Measurements from ENCODE around the gene MTFP1.
A peak's percentile ranks its signal among the peaks of the same experiment; 100 is the strongest.

The MTFP1 gene

GRCh38 chr22:30393322-30393680 is 32.3 kb upstream of the MTFP1 start:
- no peaks in the 10 kb centered on the region for H3F3A ChIP-seq (ENCODE audit: insufficient read depth)
- H3K27ac ChIP-seq (ENCODE audit: low read depth, low read length), result no peak overlapping the region
- H3K27me3 ChIP-seq (ENCODE audit: low read length), result no peaks in the 10 kb centered on the region
- TF ChIP-seq EZH2phosphoT487 (conservative IDR thresholded peaks at IDR 0.05; ENCODE audit: low read length) (no peak), CTCF (IDR thresholded peaks at IDR 0.05; ENCODE audit: insufficient read depth, low read length, poor library complexity, severe bottlenecking) (no peak)
- peak overlapping the region; percentile 38; the same call in 1 of the 2 replicates for H3K9ac ChIP-seq (ENCODE audit: low read length)
- no peaks in the 10 kb centered on the region for H3K9me2 ChIP-seq (replicated peaks; ENCODE audit: insufficient read depth, low read length)
- no peaks in the 10 kb centered on the region for H3K36me3 ChIP-seq (ENCODE audit: low read length)
- no peaks in the 10 kb centered on the region for H3K9me3 ChIP-seq (ENCODE audit: insufficient read depth, low read length)
- no peak overlapping the region for H3K4me2 ChIP-seq (ENCODE audit: low read depth, low read length, poor library complexity, severe bottlenecking)
- H3K4me3 ChIP-seq (ENCODE audit: insufficient read depth, low read length, poor library complexity, severe bottlenecking), result no peak overlapping the region
- peak overlapping the region; percentile 87 for H2AFZ ChIP-seq (ENCODE audit: low read depth, low read length, severe bottlenecking)
- H3K79me2 ChIP-seq (ENCODE audit: insufficient read depth, low read length), result no peaks in the 10 kb centered on the region
- H4K20me1 ChIP-seq (ENCODE audit: low read depth, low read length), result no peaks in the 10 kb centered on the region

GRCh38 chr22:30393885-30394284 is 31.7 kb upstream of the MTFP1 start:
- TF ChIP-seq CTCF (IDR thresholded peaks at IDR 0.05; ENCODE audit: insufficient read depth, low read length, poor library complexity, severe bottlenecking), result no peak
- no peak for TF ChIP-seq EZH2phosphoT487 (conservative IDR thresholded peaks at IDR 0.05; ENCODE audit: low read length)
- no peak overlapping the region for H3K4me2 ChIP-seq (ENCODE audit: low read depth, low read length, poor library complexity, severe bottlenecking)
- no peaks in the 10 kb centered on the region for H3K9me2 ChIP-seq (replicated peaks; ENCODE audit: insufficient read depth, low read length)
- no peaks in the 10 kb centered on the region for H3K9me3 ChIP-seq (ENCODE audit: insufficient read depth, low read length)
- H3K36me3 ChIP-seq (ENCODE audit: low read length), result no peaks in the 10 kb centered on the region
- H3K9ac ChIP-seq (ENCODE audit: low read length), result no peak overlapping the region
- H3K79me2 ChIP-seq (ENCODE audit: insufficient read depth, low read length), result no peaks in the 10 kb centered on the region
- H3F3A ChIP-seq (ENCODE audit: insufficient read depth), result no peaks in the 10 kb centered on the region
- no peak overlapping the region for H3K4me3 ChIP-seq (ENCODE audit: insufficient read depth, low read length, poor library complexity, severe bottlenecking)
- no peak overlapping the region for H3K27ac ChIP-seq (ENCODE audit: low read depth, low read length)
- H3K27me3 ChIP-seq (ENCODE audit: low read length), result no peaks in the 10 kb centered on the region
- H2AFZ ChIP-seq (ENCODE audit: low read depth, low read length, severe bottlenecking), result no peak overlapping the region
- H4K20me1 ChIP-seq (ENCODE audit: low read depth, low read length), result no peaks in the 10 kb centered on the region

- no peaks in the 10 kb centered on the region for H3K9me3 ChIP-seq (ENCODE audit: insufficient read depth, low read length)
- H3K79me2 ChIP-seq (ENCODE audit: insufficient read depth, low read length), result no peaks in the 10 kb centered on the region
- peak within 1 kb of the TSS; percentile 52 for H3K4me2 ChIP-seq (ENCODE audit: low read depth, low read length, poor library complexity, severe bottlenecking)
- H3K4me3 ChIP-seq (ENCODE audit: insufficient read depth, low read length, poor library complexity, severe bottlenecking), result peak within 1 kb of the TSS; percentile 42
- TF ChIP-seq EZH2phosphoT487 (conservative IDR thresholded peaks at IDR 0.05; ENCODE audit: low read length) (no peak), CTCF (IDR thresholded peaks at IDR 0.05; ENCODE audit: insufficient read depth, low read length, poor library complexity, severe bottlenecking) (no peak)
- no peaks in the 10 kb centered on the region for H3K27me3 ChIP-seq (ENCODE audit: low read length)
- H3K27ac ChIP-seq (ENCODE audit: low read depth, low read length), result no peak within 1 kb of the TSS
- no peaks in the 10 kb centered on the region for H3F3A ChIP-seq (ENCODE audit: insufficient read depth)
- peak within 1 kb of the TSS; percentile 44 for H3K9ac ChIP-seq (ENCODE audit: low read length)
- H4K20me1 ChIP-seq (ENCODE audit: low read depth, low read length), result no peaks in the 10 kb centered on the region
- no peaks in the 10 kb centered on the region for H3K36me3 ChIP-seq (ENCODE audit: low read length)
- H3K9me2 ChIP-seq (replicated peaks; ENCODE audit: insufficient read depth, low read length), result no peaks in the 10 kb centered on the region
- H2AFZ ChIP-seq (ENCODE audit: low read depth, low read length, severe bottlenecking), result peak within 1 kb of the TSS; percentile 66
Measured at GRCh38 chr22:30396871-30397655, 28.5 kb upstream of the MTFP1 start, which contains the start of gene SEC14L2. SEC14L2 (plus strand) TSS chr22:30397018; CDS start chr22:30397117, 99 bp downstream.
